ENCODE measurements around the gene TGM1.
"Not testable (repeated sequence)": the region's sequence is repeated elsewhere in the genome, so short reads cannot be mapped to it uniquely, and the experiment has no call there.

The TGM1 gene

DNA sequence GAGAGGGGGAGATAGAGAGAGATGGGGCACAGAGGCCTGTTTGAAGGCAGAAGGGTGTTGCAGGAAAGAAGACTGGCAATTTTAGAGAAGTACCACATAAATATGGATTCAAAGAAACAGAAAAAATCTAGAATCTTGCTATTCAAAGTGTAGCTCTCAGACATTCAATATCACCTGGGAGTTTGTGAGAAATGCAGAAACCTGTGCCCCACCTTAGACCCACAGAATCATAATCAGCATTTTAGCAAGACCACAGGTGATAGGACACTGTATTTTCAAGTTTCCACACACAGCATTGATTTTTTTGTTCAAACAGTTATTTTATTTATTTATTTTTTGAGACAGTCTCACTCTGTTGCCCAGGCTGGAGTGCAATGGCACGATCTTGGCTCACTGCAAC lies 34.1 kb downstream of the TGM1 start:
- TF ChIP-seq CTCF (IDR thresholded peaks at IDR 0.05; ENCODE audit: control insufficient read depth, insufficient read depth, low read depth, low read length, missing control alignments), result no peak
- DNase-seq (ENCODE audit: low read depth), result no peak
- H3K4me3 ChIP-seq (ENCODE audit: control insufficient read depth, low read depth, low read length), result no peak overlapping the region

DNA sequence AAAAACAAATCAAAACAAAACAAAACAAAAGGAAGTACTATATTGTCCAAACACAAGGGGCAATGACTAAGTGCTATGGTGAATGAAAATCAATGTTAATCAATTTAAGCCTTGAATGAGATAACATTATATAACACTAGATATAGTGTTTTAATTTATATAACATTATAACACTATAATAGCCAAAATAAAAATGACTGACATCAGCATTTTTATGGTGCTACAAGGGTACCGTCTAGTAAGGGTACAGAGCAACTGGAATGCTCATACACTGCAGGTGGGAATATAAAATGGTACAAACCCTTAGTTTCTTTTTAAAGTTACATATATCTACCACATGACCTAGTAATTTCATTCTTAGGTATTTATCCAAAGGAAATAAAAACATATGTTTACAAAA lies 36.5 kb downstream of the TGM1 start:
- H3K4me3 ChIP-seq (ENCODE audit: control insufficient read depth, low read depth, low read length), result no peak overlapping the region
- no peak for TF ChIP-seq CTCF (IDR thresholded peaks at IDR 0.05; ENCODE audit: control insufficient read depth, insufficient read depth, low read depth, low read length, missing control alignments)
- no peak for DNase-seq (ENCODE audit: low read depth)

DNA sequence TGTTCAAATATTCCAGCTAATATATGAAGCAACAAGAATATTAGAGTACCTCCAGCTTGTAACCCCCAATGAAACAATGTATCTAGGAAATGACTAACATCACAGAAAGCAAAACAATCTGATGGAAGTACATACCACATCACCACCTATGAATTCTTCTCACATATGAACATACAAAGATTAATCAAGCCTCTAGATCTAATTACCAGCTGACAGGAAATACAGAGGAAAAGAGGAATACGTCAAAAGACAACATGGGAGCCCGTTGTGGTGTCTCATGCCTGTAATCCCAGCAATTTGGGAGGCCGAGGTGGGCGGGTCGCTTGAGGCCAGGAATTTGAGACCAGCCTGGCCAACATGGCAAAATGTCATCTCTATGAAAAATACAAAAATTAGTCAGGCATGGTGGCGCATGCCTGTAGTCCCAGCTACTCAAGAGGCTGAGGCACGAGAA lies 38.3 kb downstream of the TGM1 start:
- no peak for TF ChIP-seq CTCF (IDR thresholded peaks at IDR 0.05; ENCODE audit: control insufficient read depth, insufficient read depth, low read depth, low read length, missing control alignments)
- DNase-seq (ENCODE audit: low read depth), result no peak
- H3K4me3 ChIP-seq (ENCODE audit: control insufficient read depth, low read depth, low read length), result no peak overlapping the region

DNA sequence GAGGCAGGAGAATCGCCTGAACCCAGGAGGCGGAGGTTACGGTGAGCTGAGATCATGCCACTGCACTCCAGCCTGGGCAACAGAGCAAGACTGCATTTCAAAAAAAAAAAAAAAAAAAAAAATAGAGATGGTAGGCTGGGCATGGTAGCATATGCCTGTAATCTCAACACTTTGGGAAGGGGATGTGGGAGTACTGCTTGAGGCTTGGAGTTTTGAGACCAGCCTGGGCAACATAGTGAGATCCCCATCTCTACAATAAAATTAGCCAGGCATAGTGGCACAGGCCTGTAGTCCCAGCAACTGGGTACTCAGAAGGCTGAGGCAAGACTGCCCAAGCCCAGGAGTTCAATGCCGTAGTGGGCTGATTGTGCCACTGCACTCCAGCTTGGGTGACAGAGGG lies 40.0 kb downstream of the TGM1 start:
- not testable (repeated sequence) for DNase-seq (ENCODE audit: low read depth); H3K4me3 ChIP-seq (ENCODE audit: control insufficient read depth, low read depth, low read length)

- TF ChIP-seq CTCF (IDR thresholded peaks at IDR 0.05; ENCODE audit: control insufficient read depth, insufficient read depth, low read depth, low read length, missing control alignments), result no peak
- no peak for DNase-seq (ENCODE audit: low read depth)
- no peak overlapping the region for H3K4me3 ChIP-seq (ENCODE audit: control insufficient read depth, low read depth, low read length)
These were observed 43.5 kb downstream of the TGM1 start for GRCh38 chr14:24219521-24219920.

DNA sequence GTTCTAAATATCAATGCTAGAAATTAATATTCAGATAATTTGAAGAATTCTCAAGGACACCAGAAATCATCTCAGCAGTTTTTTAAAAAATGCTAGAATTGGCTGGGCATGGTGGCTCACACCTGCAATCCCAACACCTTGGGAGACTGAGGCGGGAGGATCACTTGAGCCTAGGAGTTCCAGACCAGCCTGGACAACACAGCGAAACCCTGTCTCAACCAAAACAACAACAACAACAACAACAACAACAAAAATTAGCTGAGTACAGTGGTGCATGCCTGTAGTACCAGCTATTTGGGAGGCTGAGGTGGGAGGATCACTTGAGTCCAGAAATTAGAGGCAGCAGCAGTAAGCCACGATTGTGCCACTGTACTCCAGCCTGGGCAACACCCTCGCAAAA lies 43.9 kb downstream of the TGM1 start:
- no peak for TF ChIP-seq CTCF (IDR thresholded peaks at IDR 0.05; ENCODE audit: control insufficient read depth, insufficient read depth, low read depth, low read length, missing control alignments)
- H3K4me3 ChIP-seq (ENCODE audit: control insufficient read depth, low read depth, low read length), result no peak overlapping the region
- DNase-seq (ENCODE audit: low read depth), result no peak

DNA sequence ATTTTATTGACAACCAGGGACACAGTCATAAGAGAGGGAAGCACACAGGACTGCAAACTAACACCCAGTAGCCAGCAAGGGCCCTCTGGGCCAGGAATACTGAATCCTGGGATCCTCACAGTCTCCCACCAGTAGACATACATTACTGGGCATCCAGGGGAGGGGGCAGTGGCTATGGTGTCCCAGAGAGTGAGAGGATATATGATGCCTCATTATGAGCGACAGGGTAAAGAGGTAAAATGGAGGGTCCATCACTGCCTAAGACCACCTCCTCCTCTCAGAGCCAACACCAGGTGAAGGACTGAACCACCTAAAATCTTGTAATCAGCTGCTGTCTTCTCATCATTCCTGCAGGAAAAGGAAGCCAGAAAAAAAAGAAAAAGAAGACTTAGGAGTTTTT lies 46.1 kb downstream of the TGM1 start:
- DNase-seq (ENCODE audit: low read depth); H3K4me3 ChIP-seq (ENCODE audit: control insufficient read depth, low read depth, low read length): not testable (repeated sequence)

GRCh38 chr14:24216345-24216699 lies 46.7 kb downstream of the TGM1 start:
- peak overlapping the region; percentile 63 for H3K4me3 ChIP-seq (ENCODE audit: control insufficient read depth, low read depth, low read length)

More at GRCh38 chr14:24216345-24216699, 46.7 kb downstream of the TGM1 start:
- no peak for DNase-seq (ENCODE audit: low read depth)
- TF ChIP-seq CTCF (IDR thresholded peaks at IDR 0.05; ENCODE audit: control insufficient read depth, insufficient read depth, low read depth, low read length, missing control alignments), result no peak

Measured in AG09309 (cell line).